CD4-positive, alpha-beta T cell (primary cell): Measurements from ENCODE around the gene HDAC9. TPM values are rescaled to one million over a fixed set of nuclear protein-coding genes. Genes with fewer than 3 reads are reported as not detected.

Experiments
- ATAC-seq: fragments of 200-7000 bp; cut with Tn5 transposase; one replicate; pipeline ENCODE4 v1.10.0; 2022; ENCODE audit warnings: mild to moderate bottlenecking; ENCODE audit not compliant: poor library complexity
- CTCF ChIA-PET: fragments of 350-600 bp; sonication (Branson Sonifier 250); formaldehyde crosslinking; loops from one replicate; lab custom pipeline; 2021; ENCODE audit warnings: antibody characterized with exemption, inconsistent platforms; lab: Charles Lee
- POLR2A ChIA-PET: fragments of 350-600 bp; sonication (Branson Sonifier 250); formaldehyde crosslinking; loops from one replicate; lab custom pipeline; 2021; ENCODE audit warnings: antibody characterized with exemption, inconsistent platforms; lab: Charles Lee
- DNase-seq, 14 experiments: peaks; one replicate each; pipeline ENCODE4 v3.0.0-alpha.2; 2013 to 2020; ENCODE audit warnings: mixed read lengths in 2 of 14
- H3K27ac ChIP-seq, 2 donors: one replicate each; pipeline versions ENCODE4 v1.5.1 to v1.7.0; 2013; ENCODE audit warnings: low read length in 2 of 2, low read depth in 1 of 2, mild to moderate bottlenecking in 1 of 2
- H3K27me3 ChIP-seq, 2 experiments: 1 replicate in 1 of 2; 2 replicates in 1 of 2; pipeline versions ENCODE4 v1.6.1 to v1.7.0; 2013; ENCODE audit warnings: low read length in 2 of 2, control low read depth in 1 of 2, mild to moderate bottlenecking in 1 of 2, moderate library complexity in 1 of 2; ENCODE audit not compliant: insufficient read depth in 2 of 2, control insufficient read depth in 1 of 2
- H3K36me3 ChIP-seq: one replicate; pipeline ENCODE4 v1.6.1; 2013; ENCODE audit warnings: low read length, control low read depth; ENCODE audit not compliant: insufficient read depth
- H3K4me1 ChIP-seq: one replicate; pipeline ENCODE4 v1.6.1; 2013; ENCODE audit warnings: low read length, control low read depth; ENCODE audit not compliant: insufficient read depth
- H3K4me3 ChIP-seq: one replicate; pipeline ENCODE4 v1.5.1; 2013; ENCODE audit warnings: mild to moderate bottlenecking, low read length, moderate library complexity
- H3K9me3 ChIP-seq, 2 experiments: 1 replicate in 1 of 2; 2 replicates in 1 of 2; pipeline versions ENCODE4 v1.6.1 to v1.7.0; 2013; ENCODE audit warnings: low read length in 2 of 2, mild to moderate bottlenecking in 2 of 2, control low read depth in 1 of 2, moderate library complexity in 1 of 2; ENCODE audit not compliant: control insufficient read depth in 1 of 2, insufficient read depth in 1 of 2
- H3K27ac Mint-ChIP-seq: one replicate; pipeline ENCODE4 v1.8.0; 2020; ENCODE audit warnings: mixed read lengths
- H3K27me3 Mint-ChIP-seq: one replicate; pipeline ENCODE4 v1.8.0; 2021; ENCODE audit warnings: mixed read lengths
- H3K36me3 Mint-ChIP-seq: one replicate; pipeline ENCODE4 v1.8.0; 2021; ENCODE audit warnings: low read depth, mixed read lengths
- H3K4me1 Mint-ChIP-seq: one replicate; pipeline ENCODE4 v1.8.0; 2021; ENCODE audit warnings: low read depth, mixed read lengths
- H3K4me3 Mint-ChIP-seq: one replicate; pipeline ENCODE4 v1.8.0; 2020; ENCODE audit warnings: mild to moderate bottlenecking, mixed read lengths
- H3K9me3 Mint-ChIP-seq: one replicate; pipeline ENCODE4 v1.8.0; 2020; ENCODE audit warnings: mixed read lengths
- CTCF ChIP-seq: fragments of 200-600 bp; IDR thresholded peaks from one replicate; pipeline ENCODE4 v1.8.0; 2022; ENCODE audit warnings: antibody characterized with exemption, mild to moderate bottlenecking
- intact Hi-C, 2 experiments: fragments of 100-400 bp; cut with DNase I in 1 of 2; cut with micrococcal nuclease in 1 of 2; formaldehyde crosslinking; loops; one replicate each; pipeline versions ENCODE4 v1.15.1 to v1.9.0; 2023 to 2025; cut with DNase I, micrococcal nuclease
- total RNA-seq, 174 experiments: library from RNA in 2 of 174; stranded (reverse) in 2 of 174; gene quantifications; one replicate each; pipeline ENCODE4 v1.2.3 and lab custom pipeline; 2021 to 2026

Gene HDAC9
- total RNA-seq, 2 experiments from 2014 or later, result 0.73 to 1.2 TPM

GRCh38 chr7:18593602-18594279, 98.2 kb downstream of the HDAC9 start:
- ATAC-seq (no peak), DNase-seq (no peak)
- no peaks in the 10 kb centered on the region for H3K4me1 ChIP-seq
- intact Hi-C loops, result no loop called here
- Mint-ChIP-seq H3K4me3 (no peak overlapping the region), H3K4me1 (no peaks in the 10 kb centered on the region), H3K27me3 (no peaks in the 10 kb centered on the region), H3K9me3 (no peaks in the 10 kb centered on the region), H3K27ac (no peak overlapping the region), H3K36me3 (no peaks in the 10 kb centered on the region)
- no peaks in the 10 kb centered on the region for H3K36me3 ChIP-seq
- ChIA-PET CTCF (no interaction called here), POLR2A (no interaction called here)
- H3K4me3 ChIP-seq, result no peak overlapping the region
- H3K27me3 ChIP-seq, result no peaks in the 10 kb centered on the region
- no peak overlapping the region for H3K27ac ChIP-seq
- TF ChIP-seq CTCF, result no peak
- no peaks in the 10 kb centered on the region for H3K9me3 ChIP-seq

- peaks cover 3% of the 10 kb centered on the region for H3K9me3 Mint-ChIP-seq
- no peaks in the 10 kb centered on the region for H3K4me1 ChIP-seq
- H3K4me3 ChIP-seq, result no peak overlapping the region
- no peak overlapping the region for H3K4me3 Mint-ChIP-seq
- intact Hi-C loops, result no loop called here
- no peaks in the 10 kb centered on the region for H3K36me3 Mint-ChIP-seq
- H3K27me3 ChIP-seq, result no peaks in the 10 kb centered on the region
- H3K9me3 ChIP-seq, result no peaks in the 10 kb centered on the region
- no peaks in the 10 kb centered on the region for H3K27me3 Mint-ChIP-seq
- DNase-seq (no peak), ATAC-seq (no peak)
- H3K36me3 ChIP-seq, result no peaks in the 10 kb centered on the region
- H3K27ac ChIP-seq, result no peak overlapping the region
- POLR2A ChIA-PET, result no interaction called here
- no peaks in the 10 kb centered on the region for H3K4me1 Mint-ChIP-seq
- CTCF ChIA-PET, result no interaction called here
- no peak overlapping the region for H3K27ac Mint-ChIP-seq
- TF ChIP-seq CTCF, result no peak
Measured at GRCh38 chr7:18597754-18598153, 102.2 kb downstream of the HDAC9 start.

GRCh38 chr7:18607025-18607424, 111.5 kb downstream of the HDAC9 start:
- H3K4me1 Mint-ChIP-seq, result no peaks in the 10 kb centered on the region
- DNase-seq (no peak), ATAC-seq (no peak)
- CTCF ChIA-PET, result no interaction called here
- H3K9me3 ChIP-seq, result peaks cover 5 to 12% of the 10 kb centered on the region in 2 experiments
- no peak overlapping the region for H3K27ac Mint-ChIP-seq
- H3K27ac ChIP-seq, result no peak overlapping the region
- no peak overlapping the region for H3K4me3 ChIP-seq
- H3K4me1 ChIP-seq, result no peaks in the 10 kb centered on the region
- H3K36me3 Mint-ChIP-seq, result no peaks in the 10 kb centered on the region
- intact Hi-C loops, result no loop called here
- H3K27me3 ChIP-seq, result no peaks in the 10 kb centered on the region
- H3K9me3 Mint-ChIP-seq, result peaks cover 10% of the 10 kb centered on the region
- TF ChIP-seq CTCF, result no peak
- H3K4me3 Mint-ChIP-seq, result no peak overlapping the region
- H3K36me3 ChIP-seq, result no peaks in the 10 kb centered on the region
- no peaks in the 10 kb centered on the region for H3K27me3 Mint-ChIP-seq
- POLR2A ChIA-PET, result no interaction called here
